Measurements from ENCODE around the gene PTPN11.

Gene PTPN11

GRCh38 chr12:112549031-112549430 is 130.3 kb downstream of the PTPN11 start:
- no peak for DNase-seq

- no peak for DNase-seq
Measured at GRCh38 chr12:112551681-112552080, 132.9 kb downstream of the PTPN11 start.

- no peak for DNase-seq
Measured at GRCh38 chr12:112555621-112556233, 137.0 kb downstream of the PTPN11 start.

GRCh38 chr12:112557951-112558630 is 139.3 kb downstream of the PTPN11 start:
- no peak for DNase-seq
